NCI-H128 (cell line): ENCODE measurements around the gene LRRC75A.

ENCODE experiments used
- DNase-seq: peaks from one replicate; lab custom pipeline; 2025; ENCODE audit not compliant: unreplicated experiment; lab: John Stamatoyannopoulos, UW

Gene LRRC75A

DNA sequence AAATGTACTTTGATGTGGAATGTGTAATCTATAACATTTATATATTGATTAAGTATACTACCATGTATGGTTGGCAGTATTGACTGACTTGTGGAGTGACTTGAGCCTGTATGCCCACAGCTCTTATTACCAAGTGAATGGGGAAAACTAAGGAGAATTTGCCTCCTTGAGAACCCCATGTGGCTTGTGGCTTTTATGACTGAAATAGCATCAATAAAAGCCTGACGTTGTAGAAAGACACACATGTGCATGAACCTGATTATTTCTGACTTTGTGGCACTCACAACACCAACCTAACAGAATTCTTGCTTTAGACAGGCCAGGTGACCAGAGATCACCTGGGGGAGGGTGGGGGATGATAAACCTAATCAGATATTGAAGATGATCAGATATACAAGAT, 2.1 kb upstream of the LRRC75A start:
- DNase-seq, result no peak

DNA sequence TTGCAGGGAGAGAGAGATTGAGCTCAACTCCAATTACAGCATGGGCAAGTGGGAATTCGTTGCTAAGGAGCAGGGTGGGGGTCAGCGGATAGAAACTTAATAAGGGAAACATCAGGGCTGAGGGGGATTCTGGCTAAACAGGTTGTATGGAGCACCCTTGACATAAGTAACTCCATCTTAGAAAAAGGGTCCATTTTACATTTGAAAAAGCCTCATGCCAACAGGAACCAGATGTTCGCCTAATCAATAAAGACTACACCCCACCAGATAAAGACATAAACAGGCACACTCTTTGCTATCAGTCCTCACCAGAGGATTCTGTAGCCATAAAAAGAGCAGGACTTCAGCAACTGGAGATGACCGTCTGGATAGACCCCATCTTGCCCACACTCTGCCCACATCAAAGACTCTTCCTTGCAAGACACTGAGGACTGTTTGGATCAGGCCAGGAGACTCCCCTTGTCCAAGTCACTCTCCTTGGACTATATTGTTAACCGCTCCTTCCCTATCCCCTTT, 1.6 kb upstream of the LRRC75A start:
- no peak for DNase-seq

DNA sequence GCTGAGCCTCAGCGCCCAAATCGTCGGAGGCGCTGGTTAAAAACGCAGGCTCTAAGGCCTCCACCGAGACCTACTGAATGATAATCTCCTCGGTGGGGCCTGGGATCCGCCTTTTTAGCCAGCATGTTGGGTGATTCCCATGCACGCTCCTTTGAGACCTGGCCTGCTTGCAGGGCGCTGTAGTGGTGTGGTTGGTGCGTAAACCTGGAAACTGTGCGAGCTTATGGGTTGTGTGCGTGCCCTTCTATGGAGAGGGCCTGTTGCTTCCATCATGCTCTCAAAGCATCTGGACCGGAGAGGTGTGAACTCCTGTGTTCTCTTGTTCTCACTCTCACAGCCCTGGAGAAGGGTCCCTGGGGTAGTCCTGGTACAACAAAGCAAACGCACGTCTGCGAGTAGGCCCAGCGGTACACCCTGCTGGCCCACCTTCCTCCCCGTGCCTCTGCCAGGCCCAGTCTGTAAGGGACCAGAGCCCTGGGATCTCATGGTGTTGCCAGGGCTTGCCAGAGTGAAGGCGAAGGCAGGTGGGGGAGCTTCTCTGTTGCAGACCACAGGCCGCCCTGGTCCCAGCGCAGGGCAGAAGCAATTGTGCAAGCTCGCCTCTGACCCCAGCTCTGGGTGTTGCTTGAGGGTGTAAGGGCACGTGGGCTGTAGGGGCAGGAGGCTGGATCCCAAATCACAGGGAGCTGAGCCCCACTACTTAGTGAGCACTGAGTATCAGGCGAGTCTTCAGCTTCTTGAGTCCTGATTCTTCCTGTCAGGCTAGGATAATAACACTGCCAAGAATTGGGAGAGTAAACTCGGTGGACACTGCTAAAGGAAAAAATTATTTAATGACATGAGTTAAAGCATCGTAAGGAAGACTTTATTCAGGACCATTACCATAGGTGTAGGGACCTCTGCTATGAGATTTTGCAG, 879 bp upstream of the LRRC75A start:
- DNase-seq, result no peak

DNA sequence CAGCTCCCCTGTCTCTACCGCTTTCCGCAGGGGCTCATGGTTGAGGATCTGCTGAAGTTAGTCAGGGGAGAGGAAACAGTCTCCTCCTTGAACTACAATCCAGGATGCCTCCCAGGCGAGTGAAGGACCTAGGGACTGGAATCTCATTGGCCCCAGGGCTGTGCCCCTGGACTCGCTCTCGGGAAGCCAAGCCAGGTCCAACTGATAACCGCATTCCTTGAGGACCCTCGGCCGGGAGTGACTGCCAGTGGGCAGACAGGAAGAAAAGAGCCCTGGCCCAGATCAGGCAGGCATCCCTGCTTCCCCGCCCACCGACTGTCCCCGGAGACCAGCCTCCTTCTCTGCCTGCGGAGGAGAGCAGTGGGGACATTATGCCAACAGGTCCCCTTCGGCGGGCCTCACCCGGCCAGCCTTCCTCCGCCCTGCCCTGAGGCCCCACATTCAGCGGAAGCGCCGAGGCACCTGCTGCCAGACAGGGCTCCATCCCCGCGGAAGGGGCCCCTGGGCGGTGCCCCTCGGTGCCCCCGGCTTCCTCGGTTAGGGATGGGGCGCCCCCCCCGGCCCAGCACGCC, 776 bp downstream of the LRRC75A start:
- no peak for DNase-seq

DNA sequence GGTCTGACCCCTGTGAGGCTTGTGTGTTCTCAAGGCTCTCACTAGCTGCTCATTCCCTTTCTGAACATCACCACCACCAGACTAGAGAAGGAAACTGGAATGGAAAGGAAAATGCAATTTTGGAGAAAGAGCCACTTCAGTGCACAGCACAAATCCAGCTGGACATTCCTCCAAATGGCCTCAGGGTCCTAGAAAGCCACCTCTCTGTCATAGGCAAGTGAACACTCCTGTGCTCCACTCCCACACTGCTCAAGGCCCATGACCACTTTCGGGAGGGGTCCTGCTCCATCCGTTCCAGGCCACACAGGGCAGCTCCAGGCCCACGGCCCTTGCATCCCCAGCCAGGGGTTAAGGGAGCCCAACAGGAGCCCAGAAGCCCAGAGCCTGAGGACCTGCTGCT, 2.6 kb downstream of the LRRC75A start:
- DNase-seq, result no peak

DNA sequence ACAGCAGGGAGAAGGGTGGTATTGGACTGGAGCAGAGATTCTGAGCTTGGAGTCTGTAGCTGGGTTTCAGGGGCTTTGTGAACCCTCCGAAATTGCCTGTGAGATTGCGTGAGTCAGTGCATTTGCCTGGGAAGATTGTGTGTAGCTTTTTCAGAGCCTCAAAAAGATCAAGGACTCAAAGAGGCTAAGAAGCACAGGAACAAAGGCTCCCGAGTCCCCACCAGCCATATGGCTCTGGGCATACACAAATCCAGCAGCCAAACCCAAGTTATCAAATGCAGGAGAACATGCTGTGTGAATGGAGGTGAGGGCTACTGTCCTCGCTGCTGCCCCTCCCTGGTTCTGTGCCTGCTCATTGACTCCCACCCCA, 3.0 kb downstream of the LRRC75A start:
- no peak for DNase-seq

DNA sequence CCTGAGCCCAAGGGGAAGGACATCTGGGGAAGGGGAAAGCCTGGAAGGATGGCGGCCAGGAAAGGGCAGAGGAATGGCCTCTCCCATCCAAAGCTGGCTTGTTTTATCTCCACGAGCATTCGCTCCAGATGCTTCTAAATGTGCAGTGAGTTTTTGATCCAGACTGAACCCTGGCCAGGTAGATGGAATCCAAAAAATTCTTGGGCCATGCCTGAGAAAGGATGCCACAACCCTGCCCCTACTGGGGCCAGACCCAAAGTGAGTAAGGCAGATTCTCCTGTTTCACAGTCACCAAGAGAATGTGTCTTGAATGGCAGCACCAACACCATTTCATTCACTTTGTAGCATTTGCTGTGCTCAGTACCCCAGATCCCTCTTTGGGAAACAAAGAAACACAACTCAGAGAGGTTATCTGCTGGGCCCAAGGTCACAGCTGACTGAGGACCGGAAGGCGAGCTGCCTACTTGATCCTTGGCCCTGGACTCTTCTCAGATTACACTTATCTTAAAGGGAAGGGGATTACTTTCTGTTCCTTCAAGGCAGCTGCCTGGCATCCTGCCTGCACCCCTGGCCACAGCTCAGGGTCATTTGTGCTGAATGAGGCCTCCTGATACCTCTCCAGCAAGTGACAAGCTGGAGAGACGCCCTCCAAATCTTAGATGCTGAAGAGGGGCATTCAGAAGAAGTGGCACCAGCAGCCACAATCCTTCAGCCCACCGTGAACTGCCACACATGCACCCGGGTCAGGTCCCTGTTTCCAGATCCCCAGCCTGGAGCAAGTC, 3.6 kb downstream of the LRRC75A start:
- DNase-seq, result no peak

DNA sequence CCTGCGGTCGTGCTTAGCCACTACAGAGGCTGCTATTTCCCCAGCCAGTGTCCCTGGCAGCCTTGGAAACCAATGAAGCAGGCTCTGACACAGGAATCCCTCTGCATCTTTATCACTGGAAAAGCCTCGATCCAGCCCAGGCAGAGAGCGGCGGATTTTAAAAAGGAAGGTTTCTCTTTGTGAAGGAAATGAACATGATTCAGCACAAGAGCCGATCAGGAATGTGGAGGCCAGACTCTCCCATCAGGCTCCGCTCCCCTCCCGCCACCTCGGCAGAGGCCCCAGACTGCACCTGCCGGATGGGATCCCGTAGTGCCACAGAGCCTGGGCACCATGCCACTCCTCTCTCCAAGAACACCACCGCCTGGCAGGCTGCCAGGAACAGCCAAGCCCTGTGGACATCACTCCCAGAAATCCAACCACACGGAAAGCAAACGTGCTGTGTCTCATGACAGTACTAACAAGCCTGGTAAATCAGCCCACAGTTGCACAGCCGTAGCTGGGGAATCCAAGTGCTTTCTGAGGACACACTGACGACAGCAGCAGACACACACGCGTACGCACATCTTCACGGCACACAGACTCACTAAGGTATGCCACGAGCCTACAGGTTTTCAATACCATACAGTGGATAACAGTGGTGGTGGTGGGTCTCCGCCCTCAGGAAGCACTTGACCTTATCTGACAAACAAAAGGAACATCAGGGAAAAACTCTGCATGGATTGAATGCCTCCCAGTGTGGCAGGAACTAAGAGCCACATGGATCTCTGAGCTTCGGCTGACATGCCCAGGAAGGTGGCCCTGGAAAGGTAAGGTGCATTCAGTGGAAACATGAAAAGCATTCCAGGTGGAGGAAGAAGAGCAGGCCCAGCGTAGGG, 5.4 kb downstream of the LRRC75A start:
- DNase-seq, result peak; percentile 95

DNA sequence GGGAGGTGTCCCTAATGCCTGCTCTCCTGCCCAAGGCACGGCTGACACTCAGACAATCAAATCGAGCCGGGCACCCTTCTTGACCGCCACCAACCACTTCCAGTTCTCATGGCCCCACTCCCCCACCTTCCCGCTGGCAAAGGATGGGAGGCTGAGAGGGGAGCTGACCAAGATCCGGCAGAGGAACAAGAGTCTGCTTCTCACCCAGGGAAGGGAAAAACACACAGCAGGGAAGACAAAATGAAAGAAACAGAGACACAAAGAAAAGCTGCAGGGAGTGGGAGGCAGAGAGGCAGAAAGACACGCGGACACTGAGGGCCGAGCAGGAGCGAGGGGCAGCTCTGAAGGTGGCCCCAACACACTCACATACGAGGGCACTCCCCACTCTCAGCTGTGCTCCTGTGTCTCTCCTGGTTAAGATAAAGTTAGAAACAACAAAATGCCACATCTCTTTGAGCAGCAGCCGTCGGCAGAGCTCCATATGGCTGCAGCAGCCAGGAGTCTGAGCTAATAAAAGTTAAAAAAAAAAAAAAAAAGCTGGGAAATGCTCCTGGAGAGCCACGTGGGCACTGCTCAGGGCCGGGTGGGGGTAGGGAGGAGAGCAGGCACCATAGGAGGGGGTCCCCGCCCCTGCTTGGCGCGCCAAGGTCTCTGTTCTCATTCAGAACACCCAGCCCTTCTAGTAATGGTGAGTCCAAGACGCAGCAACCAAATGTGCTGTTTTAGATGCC, 7.4 kb downstream of the LRRC75A start:
- DNase-seq, result no peak

DNA sequence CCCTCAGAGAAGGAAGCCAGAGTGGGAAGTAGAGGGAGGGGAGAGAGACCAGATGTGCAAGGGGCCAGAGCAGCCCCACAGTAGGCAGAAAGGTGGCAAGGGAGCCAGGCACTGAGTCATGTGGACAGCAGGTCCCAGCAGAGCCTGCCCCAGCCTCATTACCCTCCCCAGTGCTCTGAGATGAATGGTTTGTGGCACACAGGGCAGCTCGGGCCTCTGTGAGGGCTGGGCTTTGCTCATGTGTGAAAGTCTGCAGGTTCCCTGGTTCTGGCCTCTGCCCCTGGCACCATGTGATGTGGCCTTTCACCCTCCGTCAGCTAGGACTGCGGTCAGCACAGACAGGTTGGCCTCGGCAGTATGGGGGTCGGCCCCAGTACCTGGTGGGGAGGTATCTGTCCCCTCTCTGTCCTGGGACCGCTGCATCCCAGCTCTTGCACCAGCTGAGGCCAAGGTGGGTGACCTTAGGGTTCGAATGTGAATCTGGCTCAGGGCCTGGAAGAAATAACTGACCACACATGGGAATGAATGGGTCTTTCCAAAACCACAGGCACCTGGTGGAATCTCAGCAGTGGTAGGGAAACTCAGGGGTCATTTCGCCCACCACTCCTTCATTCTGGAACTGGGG, 8.9 kb downstream of the LRRC75A start:
- no peak for DNase-seq

DNA sequence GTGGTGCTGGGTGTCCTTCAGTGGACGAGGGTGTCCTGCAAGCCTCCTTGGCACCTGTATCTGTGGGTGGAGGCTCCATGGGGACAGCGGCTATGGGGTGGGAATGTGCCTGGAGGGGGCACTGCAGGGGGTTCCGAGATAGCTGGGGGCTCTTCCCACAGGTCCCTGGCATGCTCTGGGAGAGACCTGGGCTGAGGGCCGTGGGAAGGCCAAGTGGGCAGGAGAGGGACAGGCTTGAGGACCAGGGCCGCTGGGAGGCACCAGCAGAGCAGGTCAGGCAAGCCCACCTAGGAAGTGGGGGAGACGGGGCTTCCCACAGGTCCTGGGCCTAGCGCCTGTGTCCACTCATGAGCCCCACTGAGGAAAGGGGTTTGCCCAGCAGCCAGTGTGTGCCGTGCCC, 9.7 kb downstream of the LRRC75A start:
- no peak for DNase-seq

DNA sequence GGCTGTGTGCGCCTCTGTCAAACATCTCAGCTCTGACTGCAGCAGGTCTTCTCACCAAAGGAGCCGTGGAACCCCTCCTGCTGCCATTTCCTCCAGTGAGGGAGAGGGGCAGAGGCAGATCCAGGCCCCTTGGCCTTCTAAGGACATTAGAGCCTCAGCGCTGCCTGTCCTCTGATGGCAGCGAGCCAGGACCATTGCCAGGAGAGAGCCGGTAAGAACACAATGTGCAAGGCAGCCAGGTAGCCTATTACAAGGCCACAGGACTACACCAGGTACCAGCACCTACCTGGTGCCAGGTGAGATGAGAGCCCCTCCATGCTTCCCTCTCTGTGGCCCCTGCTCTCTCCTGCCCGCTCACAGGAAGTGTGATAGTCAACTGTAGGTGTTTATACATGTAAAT, 11.0 kb downstream of the LRRC75A start:
- DNase-seq, result no peak

DNA sequence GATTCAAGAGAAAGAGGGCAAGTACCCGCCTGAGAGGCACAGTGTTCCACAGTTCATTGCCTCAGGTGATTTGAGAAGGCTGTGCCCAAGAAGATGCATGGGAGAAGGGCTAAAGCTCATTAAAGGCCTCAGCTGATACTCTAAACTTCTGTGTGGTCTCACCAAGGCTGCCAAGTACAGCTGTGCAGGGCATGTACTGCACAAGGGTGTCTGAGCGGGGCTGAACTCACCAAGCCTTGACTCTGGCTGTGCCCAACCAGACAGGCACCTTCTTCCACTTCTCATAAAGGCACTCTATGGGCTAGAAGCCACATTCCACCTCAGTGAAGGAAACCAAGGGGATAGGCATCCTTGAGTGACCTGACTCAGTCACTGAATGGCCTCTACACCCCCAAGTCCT, 12.7 kb downstream of the LRRC75A start:
- DNase-seq, result no peak

DNA sequence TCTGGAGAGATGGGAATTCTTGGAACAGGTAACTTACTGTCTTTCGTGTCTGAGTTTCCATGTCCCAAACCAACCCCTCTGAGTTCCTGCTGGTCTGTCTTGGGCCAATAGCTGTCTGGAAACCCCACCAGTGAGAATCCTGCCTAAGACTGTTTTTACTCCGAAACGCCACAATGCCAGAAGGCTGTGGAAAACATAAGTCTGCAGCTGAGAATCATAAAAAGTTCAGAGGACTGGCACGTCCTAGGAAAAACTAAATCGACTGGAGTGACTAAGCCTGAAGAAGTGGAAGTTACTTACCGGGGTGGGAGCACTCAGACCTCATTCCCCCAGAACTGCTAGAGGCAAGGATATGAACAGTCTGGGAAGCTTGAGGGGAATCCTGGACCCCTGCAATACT, 13.3 kb downstream of the LRRC75A start:
- no peak for DNase-seq

DNA sequence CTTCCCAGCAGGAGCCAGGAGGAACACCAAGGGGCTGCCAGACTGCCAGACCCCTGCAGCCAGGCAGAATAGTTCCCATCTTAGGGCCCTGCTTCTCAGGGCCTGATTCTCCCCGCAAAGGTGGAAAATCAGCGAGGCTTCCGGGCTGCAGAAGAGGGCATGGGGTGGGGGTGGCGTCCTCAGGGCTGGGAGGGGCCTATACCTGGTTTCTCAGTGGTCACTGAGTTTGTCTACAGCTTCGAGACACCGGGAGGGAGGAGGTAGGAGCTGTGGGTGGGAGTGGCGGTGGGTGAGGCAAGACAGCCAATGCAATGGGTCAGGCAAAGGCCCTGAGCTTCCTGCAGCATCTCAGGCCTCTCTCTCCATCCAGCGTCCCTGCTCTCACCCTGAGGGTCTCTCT, 14.3 kb downstream of the LRRC75A start:
- no peak for DNase-seq

DNA sequence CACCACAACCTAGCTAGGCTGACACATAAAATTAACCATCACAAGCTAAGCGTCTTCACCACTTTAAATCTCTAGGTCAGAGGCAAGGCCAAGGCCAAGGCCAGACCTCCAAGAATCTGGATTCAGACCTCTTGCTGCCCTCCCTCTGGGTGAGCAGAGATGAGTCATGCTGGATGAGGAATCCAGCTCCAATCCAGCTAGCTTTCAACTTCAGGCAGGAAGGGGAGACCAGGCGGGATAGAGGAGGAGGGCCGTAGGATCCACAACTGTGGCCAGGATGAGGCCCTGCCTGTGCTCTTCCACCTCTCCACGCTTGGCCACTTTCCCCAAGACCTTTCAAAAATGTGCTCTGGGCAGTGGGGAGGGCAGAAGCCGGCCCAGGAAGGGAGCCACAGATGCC, 14.7 kb downstream of the LRRC75A start:
- no peak for DNase-seq

DNA sequence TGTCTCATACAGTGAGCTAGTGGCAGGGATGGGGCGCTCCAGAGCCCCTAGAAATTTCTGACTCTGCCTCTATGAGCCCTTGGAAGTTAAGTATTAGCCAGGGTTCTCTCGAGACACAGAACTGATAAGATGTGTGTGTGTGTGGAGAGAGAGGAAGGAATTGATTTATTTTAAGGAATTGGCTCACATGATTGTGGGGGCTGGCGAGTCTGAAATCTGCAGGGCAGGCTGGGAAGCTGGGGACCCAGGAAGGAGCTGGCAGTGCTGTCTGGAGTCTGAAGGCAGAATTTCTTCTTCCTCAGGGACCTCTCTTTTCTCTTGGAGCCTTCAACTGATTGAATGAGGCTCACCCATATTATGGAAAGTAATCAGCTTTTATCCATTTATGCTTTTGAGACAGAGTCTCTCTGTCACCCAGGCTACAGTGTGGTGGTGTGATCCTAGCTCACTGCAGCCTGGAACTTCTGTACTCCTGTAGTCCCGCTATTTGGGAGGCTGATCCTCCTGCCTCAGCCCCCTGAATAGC, 16.8 kb downstream of the LRRC75A start:
- no peak for DNase-seq

DNA sequence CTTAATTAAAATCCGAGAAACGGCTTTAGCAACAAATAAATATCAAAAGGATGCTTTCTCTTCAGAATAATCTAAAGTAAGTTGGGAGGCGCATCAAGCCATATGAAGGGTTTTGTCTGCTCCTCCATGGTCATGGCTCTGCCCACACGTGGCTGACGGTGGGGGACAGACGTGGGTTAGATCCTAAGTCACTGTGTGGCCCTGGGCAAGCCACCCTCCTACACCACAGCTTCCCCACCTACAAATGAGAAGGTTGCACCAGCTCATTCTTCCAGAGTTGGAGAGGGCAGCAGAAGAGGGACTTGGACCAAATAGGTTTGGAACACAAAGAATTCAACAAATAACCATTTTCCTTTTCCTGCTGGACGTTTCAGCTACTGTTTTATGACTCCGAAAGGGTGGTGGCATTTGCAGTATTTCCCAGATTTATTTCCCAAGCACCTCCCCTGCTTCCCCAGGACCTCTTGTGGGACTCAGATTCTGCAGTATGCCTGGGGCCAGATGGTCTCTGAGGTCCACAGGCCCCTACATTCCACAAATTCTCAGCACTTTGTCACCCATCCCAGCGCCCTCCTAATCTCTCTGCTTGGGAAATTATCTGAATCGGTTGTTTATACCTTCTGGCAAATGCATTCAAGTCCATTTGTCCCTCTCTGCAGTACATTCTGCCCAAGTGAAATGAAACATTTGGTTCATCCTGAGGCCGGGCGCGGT, 17.8 kb downstream of the LRRC75A start:
- DNase-seq, result no peak
